Stomach (tissue), 4 donors: ENCODE results near the gene SGK1.

Experiments
- CTCF ChIP-seq, 7 experiments: fragments of 450-650 bp in 4 of 7; fragments of 200-600 bp in 3 of 7; sonication (generic) in 3 of 7; IDR thresholded peaks; one replicate each; pipeline ENCODE4 v1.5.1; 2016 to 2019; ENCODE audit warnings: antibody characterized with exemption in 7 of 7, control low read depth in 2 of 7, mild to moderate bottlenecking in 1 of 7
- EP300 ChIP-seq: sonication (generic); formaldehyde crosslinking; IDR thresholded peaks from one replicate; pipeline ENCODE4 v1.6.1; 2017; ENCODE audit warnings: antibody characterized with exemption
- POLR2A ChIP-seq, 4 donors: fragments of 450-650 bp; IDR thresholded peaks; one replicate each; pipeline ENCODE4 v1.6.1; 2016; ENCODE audit warnings: antibody characterized with exemption in 4 of 4, control low read depth in 2 of 4, mild to moderate bottlenecking in 1 of 4, moderate library complexity in 1 of 4
- POLR2AphosphoS5 ChIP-seq, 3 donors: sonication (generic); formaldehyde crosslinking; IDR thresholded peaks; one replicate each; pipeline ENCODE4 v1.6.1; 2016; ENCODE audit warnings: antibody characterized with exemption in 3 of 3

GRCh38 chr6:134122775-134123174 is 195.1 kb downstream of the SGK1 start:
- TF ChIP-seq CTCF (IDR thresholded peaks at IDR 0.05) (no peak), POLR2AphosphoS5 (IDR thresholded peaks at IDR 0.05) (no peak), POLR2A (IDR thresholded peaks at IDR 0.05) (no peak), EP300 (no peak)
